Measurements from ENCODE around the gene MIR17HG.

DNA sequence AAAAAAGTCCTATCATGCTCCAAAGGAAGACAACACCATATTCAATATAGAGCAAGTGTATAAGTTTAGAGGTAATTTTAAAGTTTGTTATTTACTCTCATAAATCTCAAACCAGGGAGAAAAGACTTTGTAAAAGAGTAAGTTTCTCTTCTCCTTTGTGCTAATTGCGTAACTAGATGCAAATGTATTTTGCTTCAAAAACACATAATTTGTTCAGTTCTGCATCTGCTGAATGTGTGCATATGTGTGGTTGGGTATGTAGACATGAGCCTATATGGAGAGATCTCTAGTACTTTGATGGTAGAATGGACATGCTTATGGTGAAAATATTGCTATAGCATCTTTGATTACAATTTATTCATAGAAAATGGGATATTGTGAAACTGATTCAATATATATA is 17.8 kb upstream of the MIR17HG start:
- TF ChIP-seq, protein P1, sequence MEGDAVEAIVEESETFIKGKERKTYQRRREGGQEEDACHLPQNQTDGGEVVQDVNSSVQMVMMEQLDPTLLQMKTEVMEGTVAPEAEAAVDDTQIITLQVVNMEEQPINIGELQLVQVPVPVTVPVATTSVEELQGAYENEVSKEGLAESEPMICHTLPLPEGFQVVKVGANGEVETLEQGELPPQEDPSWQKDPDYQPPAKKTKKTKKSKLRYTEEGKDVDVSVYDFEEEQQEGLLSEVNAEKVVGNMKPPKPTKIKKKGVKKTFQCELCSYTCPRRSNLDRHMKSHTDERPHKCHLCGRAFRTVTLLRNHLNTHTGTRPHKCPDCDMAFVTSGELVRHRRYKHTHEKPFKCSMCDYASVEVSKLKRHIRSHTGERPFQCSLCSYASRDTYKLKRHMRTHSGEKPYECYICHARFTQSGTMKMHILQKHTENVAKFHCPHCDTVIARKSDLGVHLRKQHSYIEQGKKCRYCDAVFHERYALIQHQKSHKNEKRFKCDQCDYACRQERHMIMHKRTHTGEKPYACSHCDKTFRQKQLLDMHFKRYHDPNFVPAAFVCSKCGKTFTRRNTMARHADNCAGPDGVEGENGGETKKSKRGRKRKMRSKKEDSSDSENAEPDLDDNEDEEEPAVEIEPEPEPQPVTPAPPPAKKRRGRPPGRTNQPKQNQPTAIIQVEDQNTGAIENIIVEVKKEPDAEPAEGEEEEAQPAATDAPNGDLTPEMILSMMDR (IDR thresholded peaks at IDR 0.05) = no peak
- no peak for TF ChIP-seq POLR2A (IDR thresholded peaks at IDR 0.05)

Data from thyroid gland (tissue), 4 donors.